22Rv1 (cell line): ENCODE data around the gene ZNF77.

Source experiments
- ZFX ChIP-seq: fragments of 450-650 bp; IDR thresholded peaks from 2 replicates; pipeline ENCODE4 v1.6.1; 2017; ENCODE audit warnings: antibody characterized with exemption, borderline replicate concordance
- TF ChIP-seq, protein P1 (sequence below): fragments of 450-650 bp; IDR thresholded peaks from 2 replicates; pipeline ENCODE4 v1.5.1; 2017; ENCODE audit warnings: mild to moderate bottlenecking

DNA sequence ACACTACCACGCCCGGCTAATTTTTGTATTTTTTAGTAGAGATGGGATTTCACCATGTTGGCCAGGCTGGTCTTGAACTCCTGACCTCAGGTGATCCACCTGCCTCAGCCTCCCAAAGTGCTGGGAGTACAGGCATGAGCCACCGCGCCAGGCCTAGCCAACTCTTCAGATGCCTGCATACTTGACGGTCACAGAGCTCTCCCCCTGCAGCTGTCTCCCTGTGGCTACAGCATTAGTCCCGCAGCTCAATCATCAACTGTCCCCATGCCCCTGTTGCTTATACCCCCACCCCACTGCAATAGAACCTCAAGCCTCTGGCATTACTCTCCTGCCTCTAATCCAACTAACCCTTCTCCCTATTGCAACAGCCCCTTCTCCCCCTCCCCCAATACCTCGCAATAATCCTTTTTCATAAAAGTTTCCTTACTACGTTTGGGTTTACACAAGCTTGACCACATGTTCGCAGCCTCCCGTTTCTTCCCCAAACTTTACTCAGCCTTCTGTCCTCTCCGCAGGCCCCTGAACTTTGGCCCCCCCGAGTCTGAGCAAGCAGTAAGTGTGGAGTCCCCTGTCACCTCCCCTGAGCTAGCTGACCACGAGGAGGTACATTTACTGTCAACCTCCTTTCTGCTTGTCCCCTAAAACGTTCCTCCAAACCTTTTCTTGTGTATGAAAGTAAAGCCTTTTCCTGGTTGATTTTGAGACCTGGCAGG lies 1.7 kb downstream of the ZNF77 start:
- TF ChIP-seq, protein P1, sequence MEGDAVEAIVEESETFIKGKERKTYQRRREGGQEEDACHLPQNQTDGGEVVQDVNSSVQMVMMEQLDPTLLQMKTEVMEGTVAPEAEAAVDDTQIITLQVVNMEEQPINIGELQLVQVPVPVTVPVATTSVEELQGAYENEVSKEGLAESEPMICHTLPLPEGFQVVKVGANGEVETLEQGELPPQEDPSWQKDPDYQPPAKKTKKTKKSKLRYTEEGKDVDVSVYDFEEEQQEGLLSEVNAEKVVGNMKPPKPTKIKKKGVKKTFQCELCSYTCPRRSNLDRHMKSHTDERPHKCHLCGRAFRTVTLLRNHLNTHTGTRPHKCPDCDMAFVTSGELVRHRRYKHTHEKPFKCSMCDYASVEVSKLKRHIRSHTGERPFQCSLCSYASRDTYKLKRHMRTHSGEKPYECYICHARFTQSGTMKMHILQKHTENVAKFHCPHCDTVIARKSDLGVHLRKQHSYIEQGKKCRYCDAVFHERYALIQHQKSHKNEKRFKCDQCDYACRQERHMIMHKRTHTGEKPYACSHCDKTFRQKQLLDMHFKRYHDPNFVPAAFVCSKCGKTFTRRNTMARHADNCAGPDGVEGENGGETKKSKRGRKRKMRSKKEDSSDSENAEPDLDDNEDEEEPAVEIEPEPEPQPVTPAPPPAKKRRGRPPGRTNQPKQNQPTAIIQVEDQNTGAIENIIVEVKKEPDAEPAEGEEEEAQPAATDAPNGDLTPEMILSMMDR: no peak
- no peak for TF ChIP-seq ZFX
